ENCODE data around the gene PRAMEF11.
"Not testable (repeated sequence)": the region's sequence is repeated elsewhere in the genome, so short reads cannot be mapped to it uniquely, and the experiment has no call there.

GRCh38 chr1:12878453-12878852, 47.2 kb upstream of the PRAMEF11 start:
- not testable (repeated sequence) for TF ChIP-seq CTCF, POLR2A (IDR thresholded peaks at IDR 0.05)

Measured in thyroid gland (tissue), 4 donors.